ENCODE data around the gene NKAIN2.

GRCh38 chr6:123848347-123848746 lies 44.7 kb downstream of the NKAIN2 start:
- TF ChIP-seq CTCF (conservative IDR thresholded peaks at IDR 0.05 in 1 of 2, IDR thresholded peaks at IDR 0.05 in 1 of 2; ENCODE audit: extremely low read depth in 1 of 2, insufficient read depth in 1 of 2, low read depth in 1 of 2, low read length in 2 of 2) (no peak), EZH2 (IDR thresholded peaks at IDR 0.05; ENCODE audit: borderline replicate concordance, low read length) (no peak)

All from mammary epithelial cell (primary cell).